ENCODE results near the gene PRXL2B.

DNA sequence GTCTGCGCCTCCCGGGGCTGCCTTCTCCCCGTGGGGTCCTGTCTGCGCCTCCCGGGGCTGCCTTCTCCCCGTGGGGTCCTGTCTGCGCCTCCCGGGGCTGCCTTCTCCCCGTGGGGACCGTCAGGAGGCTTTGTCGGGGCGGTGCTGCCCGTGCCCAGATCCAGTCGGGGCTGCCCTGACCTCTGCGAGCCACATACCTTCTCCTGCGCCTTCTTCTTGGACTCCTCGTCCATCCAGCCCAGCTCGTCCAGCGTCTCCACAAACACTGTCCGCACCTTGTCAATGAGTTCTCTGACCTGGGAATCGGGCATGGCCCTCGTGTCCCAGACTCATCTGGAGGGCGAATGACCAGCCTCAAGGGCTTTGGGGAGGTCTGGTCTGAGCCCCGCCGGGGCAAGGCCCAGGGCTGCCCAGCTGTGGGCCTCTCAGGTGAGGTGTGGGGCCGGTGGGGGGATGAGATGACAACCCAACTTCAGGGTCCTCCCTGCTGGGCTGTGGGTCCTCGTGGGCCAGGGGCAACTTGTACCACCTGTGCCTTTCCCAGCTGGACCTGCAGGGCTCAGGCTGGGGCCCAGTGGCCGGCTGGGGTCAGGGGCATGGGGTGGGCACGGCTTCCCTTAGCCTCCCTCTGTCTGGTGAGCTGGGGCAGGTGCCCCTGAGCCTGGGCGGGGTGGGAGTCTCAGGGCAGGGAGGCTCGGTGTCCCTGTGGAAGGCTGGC lies 9.4 kb downstream of the PRXL2B start:
- TF ChIP-seq, protein P1, sequence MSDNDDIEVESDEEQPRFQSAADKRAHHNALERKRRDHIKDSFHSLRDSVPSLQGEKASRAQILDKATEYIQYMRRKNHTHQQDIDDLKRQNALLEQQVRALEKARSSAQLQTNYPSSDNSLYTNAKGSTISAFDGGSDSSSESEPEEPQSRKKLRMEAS (IDR thresholded peaks at IDR 0.05): no peak
- TF ChIP-seq, protein P2, sequence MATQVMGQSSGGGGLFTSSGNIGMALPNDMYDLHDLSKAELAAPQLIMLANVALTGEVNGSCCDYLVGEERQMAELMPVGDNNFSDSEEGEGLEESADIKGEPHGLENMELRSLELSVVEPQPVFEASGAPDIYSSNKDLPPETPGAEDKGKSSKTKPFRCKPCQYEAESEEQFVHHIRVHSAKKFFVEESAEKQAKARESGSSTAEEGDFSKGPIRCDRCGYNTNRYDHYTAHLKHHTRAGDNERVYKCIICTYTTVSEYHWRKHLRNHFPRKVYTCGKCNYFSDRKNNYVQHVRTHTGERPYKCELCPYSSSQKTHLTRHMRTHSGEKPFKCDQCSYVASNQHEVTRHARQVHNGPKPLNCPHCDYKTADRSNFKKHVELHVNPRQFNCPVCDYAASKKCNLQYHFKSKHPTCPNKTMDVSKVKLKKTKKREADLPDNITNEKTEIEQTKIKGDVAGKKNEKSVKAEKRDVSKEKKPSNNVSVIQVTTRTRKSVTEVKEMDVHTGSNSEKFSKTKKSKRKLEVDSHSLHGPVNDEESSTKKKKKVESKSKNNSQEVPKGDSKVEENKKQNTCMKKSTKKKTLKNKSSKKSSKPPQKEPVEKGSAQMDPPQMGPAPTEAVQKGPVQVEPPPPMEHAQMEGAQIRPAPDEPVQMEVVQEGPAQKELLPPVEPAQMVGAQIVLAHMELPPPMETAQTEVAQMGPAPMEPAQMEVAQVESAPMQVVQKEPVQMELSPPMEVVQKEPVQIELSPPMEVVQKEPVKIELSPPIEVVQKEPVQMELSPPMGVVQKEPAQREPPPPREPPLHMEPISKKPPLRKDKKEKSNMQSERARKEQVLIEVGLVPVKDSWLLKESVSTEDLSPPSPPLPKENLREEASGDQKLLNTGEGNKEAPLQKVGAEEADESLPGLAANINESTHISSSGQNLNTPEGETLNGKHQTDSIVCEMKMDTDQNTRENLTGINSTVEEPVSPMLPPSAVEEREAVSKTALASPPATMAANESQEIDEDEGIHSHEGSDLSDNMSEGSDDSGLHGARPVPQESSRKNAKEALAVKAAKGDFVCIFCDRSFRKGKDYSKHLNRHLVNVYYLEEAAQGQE (IDR thresholded peaks at IDR 0.05; ENCODE audit: low read depth): no peak
- TF ChIP-seq, protein P3, sequence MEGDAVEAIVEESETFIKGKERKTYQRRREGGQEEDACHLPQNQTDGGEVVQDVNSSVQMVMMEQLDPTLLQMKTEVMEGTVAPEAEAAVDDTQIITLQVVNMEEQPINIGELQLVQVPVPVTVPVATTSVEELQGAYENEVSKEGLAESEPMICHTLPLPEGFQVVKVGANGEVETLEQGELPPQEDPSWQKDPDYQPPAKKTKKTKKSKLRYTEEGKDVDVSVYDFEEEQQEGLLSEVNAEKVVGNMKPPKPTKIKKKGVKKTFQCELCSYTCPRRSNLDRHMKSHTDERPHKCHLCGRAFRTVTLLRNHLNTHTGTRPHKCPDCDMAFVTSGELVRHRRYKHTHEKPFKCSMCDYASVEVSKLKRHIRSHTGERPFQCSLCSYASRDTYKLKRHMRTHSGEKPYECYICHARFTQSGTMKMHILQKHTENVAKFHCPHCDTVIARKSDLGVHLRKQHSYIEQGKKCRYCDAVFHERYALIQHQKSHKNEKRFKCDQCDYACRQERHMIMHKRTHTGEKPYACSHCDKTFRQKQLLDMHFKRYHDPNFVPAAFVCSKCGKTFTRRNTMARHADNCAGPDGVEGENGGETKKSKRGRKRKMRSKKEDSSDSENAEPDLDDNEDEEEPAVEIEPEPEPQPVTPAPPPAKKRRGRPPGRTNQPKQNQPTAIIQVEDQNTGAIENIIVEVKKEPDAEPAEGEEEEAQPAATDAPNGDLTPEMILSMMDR (IDR thresholded peaks at IDR 0.05 in 2 of 3, conservative IDR thresholded peaks at IDR 0.05 in 1 of 3; ENCODE audit: borderline replicate concordance in 1 of 3, insufficient read depth in 1 of 3, low read depth in 2 of 3, low read length in 2 of 3): no peak
- no peak for TF ChIP-seq SP1 (IDR thresholded peaks at IDR 0.05; ENCODE audit: low read depth)

Measured in HCT116 (cell line).